HG02759 (cell line): ENCODE data around the gene ALPG.
"Not testable (repeated sequence)": the region's sequence is repeated elsewhere in the genome, so short reads cannot be mapped to it uniquely, and the experiment has no call there.

Source experiments
- ATAC-seq: cut with Tn5 transposase; IDR thresholded peaks from one replicate; pipeline ENCODE4 v1.9.1; 2021; ENCODE audit warnings: mild to moderate bottlenecking, moderate library complexity; ENCODE audit not compliant: unreplicated experiment

ALPG gene

DNA sequence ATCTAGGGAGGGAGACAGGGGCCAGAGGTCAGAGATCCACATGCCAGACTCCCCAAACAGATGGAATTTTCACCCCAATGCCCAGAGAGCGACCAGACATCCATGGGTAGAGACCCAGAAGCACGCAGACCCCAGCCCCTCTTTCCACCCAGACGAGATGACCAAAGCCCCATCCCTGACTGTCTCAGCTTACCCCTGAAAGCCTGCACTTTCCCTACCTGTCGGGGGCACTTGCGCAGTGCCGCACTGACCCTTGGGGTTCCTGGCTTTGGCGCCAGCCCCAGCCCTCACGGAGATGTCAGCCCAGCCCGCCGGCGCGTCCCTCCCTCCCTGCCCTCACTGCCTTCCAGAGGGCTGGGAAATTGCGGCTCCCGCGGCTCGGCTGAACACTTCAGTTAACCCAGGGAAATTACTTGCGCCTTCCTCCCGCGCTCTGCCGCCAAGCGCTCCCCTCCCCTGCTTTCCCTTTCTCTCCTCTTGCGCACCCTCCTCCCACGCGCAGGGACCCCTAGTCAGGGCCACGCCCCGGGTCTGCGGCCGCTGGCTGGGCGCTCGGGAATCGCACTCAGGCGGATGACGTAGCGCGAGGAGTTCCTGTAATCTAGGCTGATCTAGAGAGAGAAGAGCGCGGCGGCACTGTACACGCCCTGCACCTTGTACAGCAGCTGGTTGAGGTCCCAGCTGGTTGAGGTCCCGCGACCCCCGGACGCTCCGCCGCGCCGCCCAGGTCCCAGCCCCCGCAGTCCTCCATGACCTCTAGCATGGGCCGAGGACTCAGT, 12.0 kb downstream of the ALPG start:
- no peak for ATAC-seq

DNA sequence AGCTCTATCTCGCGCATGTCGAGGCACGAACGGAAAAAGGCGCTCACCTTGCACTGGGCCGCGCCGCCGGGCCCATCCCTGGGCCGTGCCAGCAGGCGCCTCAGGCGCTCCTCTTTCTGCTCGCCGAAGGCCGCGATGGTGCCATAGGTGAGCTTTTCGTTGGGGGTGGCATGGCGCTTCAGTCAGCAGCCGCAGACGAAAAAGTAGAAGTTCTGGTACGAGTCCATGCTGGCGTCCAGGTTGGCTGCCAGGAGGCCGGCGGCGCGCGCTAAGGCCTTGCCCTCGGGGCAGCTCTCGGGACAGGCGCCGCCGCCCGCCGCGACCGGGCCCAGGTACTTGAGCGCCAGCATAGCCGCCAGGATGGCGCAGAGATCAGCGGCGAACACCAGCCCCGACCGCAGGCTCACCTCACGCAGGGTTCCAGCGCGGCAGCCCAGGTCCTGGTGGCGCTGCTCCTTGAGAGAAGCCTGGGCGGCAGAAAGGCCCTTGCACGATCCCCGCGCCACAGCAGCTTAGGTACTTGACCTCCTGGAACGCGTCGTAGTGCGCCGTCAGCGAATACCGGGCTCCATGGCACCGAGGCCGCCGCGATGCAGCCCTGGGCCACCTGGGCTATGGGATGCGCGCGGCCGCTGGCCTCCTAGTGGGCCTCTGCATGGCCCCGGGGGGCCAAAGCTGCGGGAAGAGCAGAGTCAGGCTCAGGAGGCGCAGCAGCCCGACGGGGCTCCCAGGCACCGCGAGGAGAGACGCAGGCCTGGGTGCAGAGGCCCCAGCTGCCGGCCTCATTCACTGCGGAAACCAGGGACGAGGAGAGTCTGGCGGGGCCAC, 12.8 kb downstream of the ALPG start:
- ATAC-seq = no peak

DNA sequence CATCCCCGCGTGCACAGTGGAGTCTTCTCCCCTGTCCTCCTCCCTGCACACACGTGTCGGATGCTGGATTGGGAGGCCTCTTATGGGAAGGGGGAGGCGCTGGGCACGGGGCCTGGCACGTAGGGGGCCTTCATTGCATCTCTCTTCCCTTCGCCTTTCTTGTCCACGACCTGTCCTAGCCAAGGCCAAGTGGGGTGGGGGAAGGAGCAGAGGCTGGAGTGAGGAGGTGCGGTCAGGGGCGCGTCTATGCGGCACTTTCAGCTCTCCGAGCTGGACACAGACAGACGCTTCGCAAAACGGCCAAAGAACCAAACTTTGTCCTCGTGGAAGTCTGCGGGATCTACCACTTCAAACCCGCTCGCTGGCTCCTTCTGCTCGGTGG, 13.4 kb downstream of the ALPG start:
- no peak for ATAC-seq

DNA sequence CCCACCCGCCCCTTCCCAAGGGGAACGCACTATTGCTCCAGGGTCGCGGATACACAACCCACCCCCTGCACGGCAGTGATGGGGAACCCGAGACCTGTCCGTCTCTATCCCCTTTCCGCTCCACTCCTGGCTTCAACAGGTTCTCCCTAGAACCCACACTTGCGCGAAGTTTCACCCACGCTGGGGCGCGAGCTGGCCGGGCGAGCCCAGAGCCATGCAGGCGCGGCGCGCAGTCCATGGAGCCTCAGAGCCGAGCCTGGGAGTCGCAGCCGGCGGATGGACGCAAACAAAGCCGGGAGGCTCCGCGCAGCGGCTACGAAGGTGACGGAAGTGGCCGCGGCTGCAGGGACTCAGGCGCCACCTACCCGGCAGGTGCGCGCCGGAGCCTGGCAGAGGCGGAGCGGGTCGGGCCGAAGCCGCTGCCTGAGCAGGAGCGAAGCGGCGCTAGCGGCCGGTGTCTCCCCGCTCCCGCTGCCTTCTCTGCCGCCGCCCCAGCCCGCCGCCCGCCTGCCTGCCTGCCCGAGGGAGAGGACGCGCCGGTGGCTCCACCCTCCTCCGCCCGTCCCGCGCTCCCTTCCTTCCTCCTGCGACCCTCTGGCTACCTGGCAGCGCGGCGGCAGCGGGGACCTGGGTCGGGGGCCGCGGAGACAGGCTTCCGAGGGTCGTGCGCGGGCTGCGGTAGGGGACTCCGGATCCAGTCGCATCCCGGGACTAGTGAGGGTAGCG, 14.0 kb downstream of the ALPG start:
- ATAC-seq = no peak

DNA sequence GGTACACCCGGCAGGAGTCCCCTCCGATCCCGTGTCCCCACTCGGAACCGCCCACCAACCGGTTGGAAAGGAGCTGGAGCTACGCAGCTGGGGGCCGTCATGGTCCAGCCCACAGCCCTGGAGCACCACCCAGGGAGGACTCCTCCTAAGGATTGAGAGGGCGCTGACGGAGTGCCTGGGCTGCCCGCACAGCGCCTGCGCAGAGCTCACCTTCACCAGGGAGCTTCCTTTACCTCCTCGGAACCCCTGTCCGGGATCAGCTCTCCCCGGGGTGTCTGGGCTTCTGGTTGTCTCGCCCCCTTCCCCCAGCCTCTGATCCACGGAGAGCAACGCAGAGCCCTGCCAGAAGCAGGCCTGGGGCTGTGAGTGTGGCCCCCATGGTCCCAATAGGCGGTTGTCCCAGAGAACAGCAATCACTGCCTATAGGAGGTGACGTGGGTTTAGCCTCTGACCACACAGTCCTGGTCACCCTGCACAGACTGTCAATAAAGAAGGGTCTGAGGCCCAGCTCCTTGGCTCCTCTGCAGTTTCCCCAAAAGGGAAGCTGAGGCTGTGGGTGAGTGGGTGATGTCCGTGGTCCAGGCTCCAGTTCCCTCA, 14.6 kb downstream of the ALPG start:
- ATAC-seq = no peak

DNA sequence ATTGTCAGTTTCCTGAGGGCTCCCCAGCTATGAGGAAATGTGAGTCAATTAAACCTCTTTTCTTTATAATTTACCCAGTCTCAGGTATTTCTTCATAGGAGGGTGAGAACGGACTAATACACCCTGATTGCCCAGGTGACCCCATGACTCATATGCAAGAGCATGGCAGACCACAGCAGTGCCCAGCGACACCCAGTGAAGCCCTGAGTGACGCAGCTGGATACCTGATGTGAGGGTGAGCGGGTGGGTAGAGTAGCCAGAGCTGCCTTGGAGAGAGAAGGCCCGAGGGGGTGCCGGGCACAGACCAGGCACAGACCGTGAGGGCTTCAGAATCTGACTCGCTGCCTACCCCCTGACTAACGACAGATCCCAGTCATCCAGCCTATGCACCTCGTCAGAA, 15.4 kb downstream of the ALPG start:
- no peak for ATAC-seq

DNA sequence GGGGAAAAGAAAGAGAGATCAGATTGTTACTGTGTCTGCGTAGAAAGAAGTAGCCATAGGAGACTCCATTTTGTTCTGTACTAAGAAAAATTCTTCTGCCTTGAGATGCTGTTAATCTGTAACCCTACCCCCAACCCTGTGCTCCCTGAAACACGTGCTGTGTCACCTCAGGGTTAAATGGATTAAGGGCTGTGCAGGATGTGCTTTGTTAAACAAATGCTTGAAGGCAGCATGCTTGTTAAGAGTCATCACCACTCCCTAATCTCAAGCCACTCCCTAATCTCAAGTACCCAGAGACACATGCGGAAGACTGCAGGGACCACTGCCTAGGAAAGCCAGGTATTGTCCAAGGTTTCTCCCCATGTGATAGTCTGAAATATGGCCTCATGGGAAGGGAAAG, 16.4 kb downstream of the ALPG start:
- not testable (repeated sequence) for ATAC-seq

DNA sequence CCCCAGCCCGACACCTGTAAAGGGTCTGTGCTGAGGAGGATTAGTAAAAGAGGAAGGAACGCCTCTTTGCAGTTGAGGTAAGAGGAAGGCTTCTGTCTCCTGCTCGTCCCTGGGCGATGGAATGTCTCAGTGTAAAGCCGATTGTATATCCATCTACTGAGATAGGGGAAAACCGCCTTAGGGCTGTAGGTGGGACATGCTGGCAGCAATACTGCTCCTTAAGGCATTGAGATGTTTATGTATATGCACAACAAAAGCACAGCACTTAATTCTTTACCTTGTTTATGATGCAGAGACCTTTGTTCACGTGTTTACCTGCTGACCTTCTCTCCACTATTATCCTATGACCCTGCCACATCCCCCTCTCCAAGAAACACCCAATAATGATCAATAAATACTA, 16.8 kb downstream of the ALPG start:
- ATAC-seq = not testable (repeated sequence)

DNA sequence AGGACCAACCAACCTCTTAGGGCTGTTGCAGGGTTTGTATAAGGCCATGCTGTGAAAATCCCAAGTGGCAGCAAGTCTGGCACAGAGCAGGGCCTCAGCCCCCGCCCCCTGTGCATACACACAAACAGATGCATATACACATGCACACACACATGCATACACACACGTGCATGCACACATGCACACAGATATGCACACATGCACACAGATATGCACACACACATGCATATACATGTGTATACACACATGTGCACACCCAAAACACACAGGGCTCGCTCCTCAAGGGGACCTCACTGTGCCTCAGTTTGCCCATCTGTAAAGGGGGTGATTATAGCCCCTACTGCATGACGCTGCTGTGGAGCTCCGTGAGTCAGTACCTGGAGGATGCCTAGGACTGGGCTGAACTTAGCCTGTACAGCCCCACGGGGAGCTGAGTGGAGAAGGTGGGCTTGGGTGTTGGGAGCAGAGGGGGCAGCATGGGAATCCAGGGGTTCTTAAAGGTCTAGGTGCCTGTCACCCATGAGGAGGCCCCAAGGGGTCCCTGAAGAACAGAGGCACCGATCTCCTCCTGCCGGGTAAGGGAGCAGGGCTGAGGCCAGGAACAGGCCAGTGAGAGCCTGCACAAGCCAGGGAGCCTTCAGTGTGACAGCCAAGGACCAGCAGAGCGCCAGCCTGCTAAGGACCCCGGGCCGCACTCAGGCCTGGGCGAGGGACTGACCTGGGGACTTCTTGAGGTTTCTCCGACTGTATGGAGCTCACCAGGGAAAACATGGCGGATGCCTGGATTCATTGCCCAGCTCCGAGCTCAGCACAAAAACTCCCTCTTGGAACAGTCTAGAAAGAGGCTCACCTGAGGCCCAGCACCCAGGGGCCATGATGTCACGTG, 25.3 kb downstream of the ALPG start:
- no peak for ATAC-seq

DNA sequence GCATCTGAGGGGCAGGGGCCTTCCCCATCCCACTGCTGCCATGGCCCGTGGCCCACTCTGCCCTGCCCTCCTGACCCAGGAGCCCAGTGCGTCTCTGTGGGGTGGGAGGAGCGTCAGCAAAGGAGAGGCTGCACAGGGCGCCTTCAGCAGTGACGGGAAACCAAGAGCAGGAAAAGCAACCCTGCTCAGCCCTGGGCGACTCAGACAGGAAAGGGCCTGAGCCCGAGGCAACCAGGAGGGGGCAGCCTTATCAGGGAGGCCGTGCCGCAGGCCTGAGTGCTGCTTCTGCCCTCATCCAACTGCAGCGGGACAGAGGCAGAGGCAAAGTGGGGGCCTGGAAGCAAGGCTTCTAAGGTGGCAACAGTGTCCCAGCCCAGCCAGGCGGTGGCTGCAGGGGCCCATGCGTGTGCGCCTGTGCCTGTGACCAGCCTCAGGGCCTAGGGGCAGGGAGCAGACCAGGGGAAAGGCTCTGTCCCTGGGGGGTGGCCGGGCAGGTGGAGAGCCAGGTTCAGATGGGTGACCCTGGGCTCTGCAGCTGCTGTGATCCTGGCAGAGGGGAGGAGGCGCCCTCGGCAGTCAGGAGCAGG, 26.0 kb downstream of the ALPG start:
- ATAC-seq = no peak

DNA sequence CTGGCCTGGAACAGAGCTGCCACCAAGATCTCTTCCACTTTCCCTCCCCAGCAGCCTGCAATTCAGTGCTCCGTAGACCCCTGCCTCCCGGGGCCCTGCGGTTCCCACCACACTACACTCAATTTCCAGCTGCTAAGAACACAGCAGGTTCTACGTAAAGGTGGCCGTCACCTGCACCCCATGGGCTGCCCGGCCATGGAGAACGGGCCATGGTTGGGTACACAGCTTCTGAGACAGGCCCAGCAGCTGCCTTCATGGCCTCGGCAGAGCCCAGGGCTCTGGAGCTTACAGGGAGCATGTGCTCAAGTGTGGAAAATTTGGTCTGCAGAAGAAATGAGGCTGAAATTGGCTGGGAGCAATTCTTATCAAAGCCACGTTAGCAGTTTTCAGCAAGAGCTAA, 27.0 kb downstream of the ALPG start:
- not testable (repeated sequence) for ATAC-seq

DNA sequence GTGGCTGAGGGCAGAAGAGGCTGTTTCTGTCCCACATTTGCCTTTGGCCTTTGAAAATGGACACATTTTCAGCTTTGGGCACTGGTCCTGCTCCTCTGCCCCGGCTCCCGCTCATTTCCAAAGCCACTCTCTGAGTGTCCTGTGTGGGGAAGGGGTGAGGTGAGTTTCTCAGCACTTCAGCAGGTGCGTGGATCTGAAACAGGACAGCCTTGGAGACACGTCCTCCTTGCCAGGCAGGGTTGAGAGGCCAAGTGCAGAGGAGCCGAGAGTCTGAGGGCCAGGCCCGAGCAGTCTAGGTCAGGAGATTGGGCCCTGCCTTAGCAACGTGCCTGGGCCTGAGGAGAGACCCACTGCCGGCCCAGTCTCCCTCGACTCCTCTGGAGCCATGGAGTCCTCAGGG, 27.4 kb downstream of the ALPG start:
- ATAC-seq = no peak

DNA sequence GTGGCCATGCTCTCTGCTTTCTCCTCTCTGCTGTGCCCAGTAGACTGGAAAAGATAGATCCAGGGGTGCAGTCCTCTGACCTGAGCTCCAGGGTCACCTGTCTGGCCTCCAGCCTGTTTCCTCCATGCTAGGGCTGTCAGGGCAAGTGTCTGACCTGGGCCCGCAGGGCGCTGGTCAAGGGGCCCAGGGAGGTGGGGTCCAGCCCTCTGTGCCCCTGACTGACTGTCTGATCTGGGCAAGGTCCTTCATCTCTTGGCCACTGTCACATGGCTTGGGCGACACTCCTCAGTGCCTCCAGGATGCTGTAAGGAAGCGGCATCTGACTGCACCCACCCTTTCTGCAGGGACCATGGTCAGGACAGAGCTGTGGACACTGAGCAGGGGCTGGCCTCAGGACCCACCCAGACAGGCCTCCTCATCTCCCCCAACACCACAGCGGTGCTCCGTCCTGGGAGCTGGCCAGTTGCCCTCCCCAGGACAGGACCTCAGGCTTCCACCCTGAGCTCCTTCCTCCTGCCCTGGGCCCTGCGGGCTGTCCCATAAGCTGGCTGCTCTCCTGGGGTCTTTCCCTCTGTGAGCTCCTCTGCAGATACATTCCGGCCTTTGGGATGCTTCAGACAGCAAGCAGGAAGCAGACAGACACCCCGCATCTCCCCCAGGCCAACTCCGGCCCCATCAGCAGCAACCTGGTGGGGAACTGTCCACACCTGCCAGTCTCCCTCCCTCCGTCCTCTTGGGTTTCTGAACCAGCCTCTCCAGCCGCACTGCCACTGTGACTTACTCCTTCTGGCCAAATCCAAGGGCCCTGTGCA, 28.1 kb downstream of the ALPG start:
- no peak for ATAC-seq

DNA sequence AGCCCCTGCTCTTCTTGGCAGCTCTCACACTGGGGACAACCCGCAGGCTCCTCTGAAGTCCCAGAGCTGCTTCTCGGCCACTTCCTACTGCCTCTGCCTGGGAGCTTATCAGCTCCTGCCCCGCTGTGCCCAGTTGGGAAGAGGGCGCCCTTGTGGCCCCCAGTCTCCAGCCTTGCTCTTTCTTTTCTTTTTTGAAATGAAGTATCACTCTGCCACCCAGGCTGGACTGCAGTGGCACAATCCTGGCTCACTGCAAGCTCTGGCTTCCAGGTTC, 28.7 kb downstream of the ALPG start:
- ATAC-seq = no peak

DNA sequence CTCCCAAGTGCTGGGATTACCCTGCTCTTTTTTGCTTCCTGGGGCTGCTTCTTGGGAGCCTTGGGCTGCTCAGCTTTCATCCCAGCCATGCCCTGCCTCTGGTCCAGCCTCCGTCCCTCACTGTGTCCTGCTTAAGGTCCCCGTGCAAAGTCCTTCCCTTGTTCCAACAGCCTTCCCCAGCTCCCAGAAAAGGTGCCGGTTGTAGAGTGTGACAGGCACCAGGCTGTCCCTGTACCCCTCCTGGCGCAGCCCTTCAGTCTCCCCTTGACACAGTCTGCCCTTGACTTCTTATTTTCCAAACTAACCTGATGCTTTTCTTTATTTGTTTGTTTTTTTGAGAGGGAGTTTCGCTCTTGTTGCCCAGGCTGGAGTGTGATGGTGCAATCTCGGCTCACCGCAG, 29.2 kb downstream of the ALPG start:
- no peak for ATAC-seq

DNA sequence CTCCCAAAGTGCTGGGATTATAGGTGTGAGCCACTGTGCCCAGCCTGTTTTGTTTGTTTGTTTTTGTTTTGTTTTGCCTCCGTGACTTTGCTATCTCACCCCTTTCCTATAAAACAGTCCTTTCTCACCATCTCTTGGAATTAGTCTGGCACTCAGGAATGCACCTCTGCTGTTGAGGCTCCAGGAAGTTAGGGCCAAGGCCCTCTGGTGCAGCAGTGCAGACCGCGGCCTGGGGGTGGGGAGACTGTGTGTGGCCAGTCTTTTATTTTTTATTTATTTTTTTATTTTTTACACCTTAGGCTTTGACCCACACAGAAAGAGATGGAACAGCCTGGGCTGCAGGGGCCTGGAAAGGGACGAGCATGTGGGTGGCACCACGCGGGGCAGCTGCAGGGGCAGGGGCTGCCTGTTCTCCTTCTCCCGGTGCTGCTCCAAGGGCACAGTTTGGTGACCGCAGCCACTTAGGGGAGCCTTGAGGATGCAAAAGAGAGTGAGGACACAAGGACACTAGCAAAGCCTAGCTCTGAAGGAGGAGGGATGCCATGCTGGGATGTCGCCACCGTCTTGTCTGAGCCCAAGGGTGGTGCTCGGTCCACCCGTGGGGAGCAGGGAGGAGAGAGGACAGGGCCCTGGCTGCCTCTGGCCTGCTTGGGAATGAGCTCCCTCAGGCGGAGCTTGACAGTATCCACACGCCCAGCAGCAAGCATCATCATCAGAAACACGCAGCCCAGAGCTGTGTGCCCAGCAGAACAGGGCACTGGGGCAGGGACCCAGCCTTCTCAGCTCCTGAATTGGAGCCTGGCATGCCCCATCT, 29.9 kb downstream of the ALPG start:
- ATAC-seq = no peak

DNA sequence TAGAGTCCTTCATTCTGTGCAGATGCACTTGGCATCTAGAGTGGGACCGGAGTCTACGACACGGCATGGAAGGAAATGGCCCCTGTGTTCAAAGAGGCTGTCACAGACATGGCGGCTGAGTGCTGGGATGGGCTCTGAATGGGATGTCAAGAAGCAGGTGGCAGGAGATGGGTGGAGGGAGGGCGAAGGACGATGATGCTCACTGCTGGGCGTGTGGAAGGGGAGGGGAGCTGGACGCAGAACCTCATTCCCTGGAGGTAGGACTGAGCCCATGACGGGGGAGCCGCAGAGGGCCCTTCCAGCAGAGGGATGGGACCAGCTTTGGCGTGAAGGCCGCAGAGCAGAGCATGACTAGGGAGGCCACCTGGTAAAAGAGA, 30.5 kb downstream of the ALPG start:
- ATAC-seq = no peak

DNA sequence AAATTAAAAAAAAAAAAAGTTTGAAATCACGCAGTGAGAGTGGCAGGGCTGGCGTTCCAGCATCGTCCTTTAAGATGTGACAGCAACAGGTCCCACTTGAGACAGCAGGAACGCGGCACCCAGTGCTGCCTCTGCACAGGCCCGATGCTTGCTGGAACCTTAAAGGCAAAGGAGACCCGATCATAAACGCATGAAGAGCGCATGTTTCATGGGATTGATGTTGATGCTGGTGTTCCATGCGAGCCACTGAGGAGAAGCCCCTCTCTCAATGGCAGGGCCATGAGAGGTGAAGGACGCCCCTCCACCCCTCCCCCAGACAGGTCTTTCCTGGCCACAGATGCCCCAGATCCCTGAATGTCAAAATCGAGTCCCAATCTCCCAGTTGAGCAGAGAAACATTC, 31.4 kb downstream of the ALPG start:
- no peak for ATAC-seq
